HL-60 (cell line): ENCODE results near the gene MAOA.

Source experiments
- DNase-seq, 2 experiments: peaks; one replicate each; pipeline ENCODE4 v3.0.0-alpha.2; 2010 to 2020; ENCODE audit warnings: low read depth in 1 of 2, low spot score in 1 of 2
- H3K27ac ChIP-seq: fragments of 250-450 bp; sonication (Bioruptor Pico); replicated peaks from 2 replicates; pipeline ENCODE4 v1.5.1; 2020; ENCODE audit warnings: mild to moderate bottlenecking, moderate library complexity
- H3K27me3 ChIP-seq: fragments of 250-450 bp; sonication (Bioruptor Pico); 2 replicates; pipeline ENCODE4 v1.5.1; 2021; ENCODE audit warnings: mild to moderate bottlenecking, moderate library complexity; ENCODE audit not compliant: insufficient read depth, poor library complexity, severe bottlenecking
- H3K4me3 ChIP-seq: replicated peaks from 2 replicates; pipeline ENCODE4 v1.5.1; 2011; ENCODE audit warnings: mild to moderate bottlenecking, control low read depth, low read length; ENCODE audit not compliant: insufficient read depth
- CTCF ChIP-seq: IDR thresholded peaks from one replicate; pipeline ENCODE4 v1.5.1; 2011; ENCODE audit warnings: low read length, control low read depth, inconsistent platforms; ENCODE audit not compliant: insufficient read depth
- GABPA ChIP-seq: IDR thresholded peaks from 2 replicates; pipeline ENCODE4 v1.6.1; 2012; ENCODE audit warnings: low read depth
- POLR2AphosphoS5 ChIP-seq: IDR thresholded peaks from 2 replicates; pipeline ENCODE4 v1.6.1; 2012; ENCODE audit warnings: low read depth
- REST ChIP-seq: IDR thresholded peaks from 2 replicates; pipeline ENCODE4 v1.6.1; 2012; ENCODE audit warnings: low read depth; ENCODE audit not compliant: insufficient replicate concordance
- SPI1 ChIP-seq: IDR thresholded peaks from 2 replicates; pipeline ENCODE4 v1.6.1; 2012; ENCODE audit warnings: low read depth, mild to moderate bottlenecking, borderline replicate concordance

MAOA gene

GRCh38 chrX:43718081-43718480, 62.0 kb downstream of the MAOA start:
- TF ChIP-seq POLR2AphosphoS5 (no peak), CTCF (no peak), GABPA (no peak), REST (no peak)
- H3K4me3 ChIP-seq: no peak overlapping the region
- H3K27ac ChIP-seq: no peak overlapping the region
- H3K27me3 ChIP-seq: no peaks in the 10 kb centered on the region
- DNase-seq: no peak

GRCh38 chrX:43718546-43718945, 62.4 kb downstream of the MAOA start:
- H3K27ac ChIP-seq: no peak overlapping the region
- no peaks in the 10 kb centered on the region for H3K27me3 ChIP-seq
- DNase-seq: no peak
- no peak overlapping the region for H3K4me3 ChIP-seq
- no peak for TF ChIP-seq CTCF
- TF ChIP-seq SPI1: no peak
- no peak for TF ChIP-seq POLR2AphosphoS5
- TF ChIP-seq GABPA: no peak
- TF ChIP-seq REST: no peak

GRCh38 chrX:43718956-43719355, 62.9 kb downstream of the MAOA start:
- TF ChIP-seq POLR2AphosphoS5 (no peak), GABPA (no peak), REST (no peak), CTCF (no peak), SPI1 (no peak)
- H3K27ac ChIP-seq: no peak overlapping the region
- no peak for DNase-seq
- no peaks in the 10 kb centered on the region for H3K27me3 ChIP-seq
- H3K4me3 ChIP-seq: no peak overlapping the region
